ENCODE measurements around the gene HBG2.
"Not testable (repeated sequence)": the region's sequence is repeated elsewhere in the genome, so short reads cannot be mapped to it uniquely, and the experiment has no call there.

The HBG2 gene

GRCh38 chr11:5249807-5250396 is 4.7 kb downstream of the HBG2 start, which contains the start of gene HBG1:
Gene HBG1 (minus strand): TSS chr11:5249857. CDS start chr11:5249804, 53 bp downstream.
- not testable (repeated sequence) for DNase-seq (ENCODE audit: low read depth, low spot score)

DNA sequence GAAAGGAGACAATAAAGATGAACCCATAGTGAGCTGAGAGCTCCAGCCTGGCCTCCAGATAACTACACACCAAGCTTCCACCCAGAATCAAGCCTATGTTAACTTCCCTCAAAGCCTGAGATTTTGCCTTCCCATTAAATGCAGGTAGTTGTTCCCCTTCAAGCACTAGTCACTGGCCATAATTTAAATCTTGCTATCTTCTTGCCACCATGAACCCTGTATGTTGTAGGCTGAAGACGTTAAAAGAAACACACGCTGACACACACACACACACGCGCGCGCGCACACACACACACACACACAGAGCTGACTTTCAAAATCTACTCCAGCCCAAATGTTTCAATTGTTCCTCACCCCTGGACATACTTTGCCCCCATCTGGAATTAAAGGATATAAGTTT is 6.1 kb downstream of the HBG2 start:
- DNase-seq (ENCODE audit: low read depth, low spot score), result not testable (repeated sequence)

GRCh38 chr11:5247472-5248192 is 6.9 kb downstream of the HBG2 start:
- DNase-seq (ENCODE audit: low read depth, low spot score), result no peak

DNA sequence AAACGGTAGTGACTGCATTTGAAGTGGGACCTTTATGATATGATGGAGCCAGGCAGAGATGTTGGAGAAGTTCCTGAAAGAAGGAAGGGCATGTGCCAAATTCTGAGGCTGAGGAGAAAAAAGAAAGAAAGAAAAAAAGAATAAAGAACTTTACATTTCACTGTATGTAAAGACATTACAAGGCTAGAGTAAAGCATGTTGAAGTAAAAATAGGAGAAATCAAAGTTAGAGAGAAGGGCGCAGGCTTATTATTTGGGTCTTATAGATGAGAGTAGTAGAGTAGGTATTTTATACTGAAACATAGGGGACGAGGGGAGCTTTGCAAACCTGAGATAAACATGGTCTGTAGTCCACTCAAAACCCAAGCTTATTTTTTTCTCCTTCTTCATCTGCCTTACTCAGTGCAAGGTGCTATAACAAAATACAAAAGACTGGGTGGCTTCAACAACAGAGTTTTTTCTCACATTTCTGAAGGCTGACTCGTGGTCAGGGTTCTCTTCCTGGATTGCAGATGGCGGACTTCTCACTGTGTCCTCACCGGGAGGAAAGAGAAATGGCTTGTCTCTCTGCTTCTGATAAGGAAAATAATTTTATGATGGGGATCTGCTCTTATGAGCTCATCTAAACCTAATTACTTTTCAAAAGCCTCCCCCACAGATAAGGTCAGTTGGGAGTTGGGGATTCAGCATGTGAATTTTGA is 7.7 kb downstream of the HBG2 start:
- DNase-seq (ENCODE audit: low read depth, low spot score), result no peak

DNA sequence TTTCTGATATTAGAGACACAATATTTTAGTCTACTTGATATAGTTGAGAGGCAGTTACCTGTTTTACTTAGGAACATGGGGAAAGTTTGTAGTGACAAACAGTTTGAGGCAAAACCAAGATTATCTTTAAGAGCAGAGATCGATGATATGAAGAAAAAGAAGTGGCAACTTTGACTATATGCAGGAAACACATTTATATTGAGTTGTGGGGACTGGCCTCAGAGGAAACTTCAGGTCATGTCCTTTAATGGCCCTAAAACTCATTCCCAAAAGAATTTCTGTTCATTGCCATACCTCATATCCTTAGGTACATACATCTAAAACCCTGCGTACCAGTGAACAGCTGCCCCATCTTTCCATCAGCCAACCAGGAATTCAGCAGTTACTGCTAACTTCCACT is 9.4 kb downstream of the HBG2 start:
- no peak for DNase-seq (ENCODE audit: low read depth, low spot score)

GRCh38 chr11:5243816-5244180 is 10.8 kb downstream of the HBG2 start:
- DNase-seq (ENCODE audit: low read depth, low spot score), result no peak

GRCh38 chr11:5242933-5243815 is 11.4 kb downstream of the HBG2 start:
- DNase-seq (ENCODE audit: low read depth, low spot score), result no peak

DNA sequence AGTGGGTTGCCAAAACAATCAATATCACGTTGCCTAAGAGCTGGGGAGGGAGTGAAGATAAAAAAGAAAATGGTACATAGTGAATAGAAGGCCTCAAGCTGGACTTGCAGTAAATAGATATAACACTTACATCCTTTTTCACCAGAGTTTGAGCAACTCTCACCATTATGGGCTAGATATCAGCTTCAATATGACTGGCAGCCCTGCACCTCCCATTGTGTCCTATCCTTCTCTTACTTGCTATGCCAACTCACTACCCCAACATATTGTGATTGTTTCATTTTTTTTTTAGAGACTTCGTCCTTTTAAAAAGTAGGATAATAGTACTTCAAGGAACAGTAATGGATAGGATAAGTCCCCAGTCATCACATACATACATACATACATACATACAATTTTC is 12.4 kb downstream of the HBG2 start:
- no peak for DNase-seq (ENCODE audit: low read depth, low spot score)

DNA sequence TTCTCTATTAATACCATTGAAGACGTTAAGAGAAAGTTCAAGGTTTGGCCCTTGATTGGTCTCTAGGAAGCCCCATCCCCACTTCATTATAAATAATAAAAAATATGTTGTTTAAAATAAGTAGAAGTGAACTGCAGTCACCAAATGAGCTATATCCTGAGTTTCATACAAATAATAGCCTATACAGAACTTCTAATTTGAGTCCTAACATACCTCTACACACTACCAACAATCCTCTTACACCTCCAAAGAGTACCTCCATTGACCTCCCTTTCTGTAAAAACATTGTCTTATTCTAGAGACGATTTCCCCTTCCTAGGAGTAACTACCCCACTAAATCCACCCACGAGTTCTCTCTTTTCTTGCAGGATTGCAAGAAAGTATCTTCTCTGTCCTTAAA is 13.1 kb downstream of the HBG2 start:
- DNase-seq (ENCODE audit: low read depth, low spot score), result no peak

GRCh38 chr11:5240458-5240857 is 14.1 kb downstream of the HBG2 start:
- DNase-seq (ENCODE audit: low read depth, low spot score), result no peak

DNA sequence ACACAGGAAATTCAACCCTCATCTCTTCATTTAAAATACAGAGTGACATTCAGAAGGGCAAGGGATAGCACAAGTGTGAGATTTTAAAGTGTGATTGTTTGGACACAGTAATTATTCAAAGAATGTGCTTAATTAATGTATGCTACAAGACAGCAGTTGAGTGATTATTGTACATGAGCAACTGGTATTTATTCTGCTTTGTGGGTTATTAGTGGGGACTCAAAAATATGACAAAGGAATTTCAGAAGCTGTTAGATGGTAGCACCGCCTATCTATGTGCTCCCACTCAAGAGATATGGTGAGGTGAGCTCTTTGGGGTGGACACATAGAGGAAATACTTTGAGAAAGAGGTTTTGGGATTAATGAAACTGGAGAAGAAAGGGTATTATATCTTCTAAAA is 14.5 kb downstream of the HBG2 start:
- no peak for DNase-seq (ENCODE audit: low read depth, low spot score)

DNA sequence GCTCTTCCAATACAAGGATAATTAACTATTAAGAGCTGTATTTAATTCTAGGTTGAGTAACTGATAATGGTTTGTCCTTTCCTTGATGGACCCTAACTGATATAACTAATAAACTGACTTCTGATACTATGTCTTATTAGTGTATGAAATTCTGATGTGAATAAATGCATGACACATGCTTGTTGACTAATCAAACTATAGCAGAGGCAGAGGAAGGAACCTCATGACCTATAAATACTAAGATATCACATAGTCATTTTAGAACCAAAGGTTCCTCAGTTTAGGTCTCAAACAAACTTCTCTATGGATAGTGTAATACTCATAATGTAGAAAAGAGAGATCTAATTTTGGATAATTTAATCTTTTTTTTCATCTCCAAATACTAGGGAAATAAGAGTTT is 15.5 kb downstream of the HBG2 start:
- no peak for DNase-seq (ENCODE audit: low read depth, low spot score)

- DNase-seq (ENCODE audit: low read depth, low spot score), result no peak
These were observed 16.1 kb downstream of the HBG2 start for GRCh38 chr11:5238486-5238885.

DNA sequence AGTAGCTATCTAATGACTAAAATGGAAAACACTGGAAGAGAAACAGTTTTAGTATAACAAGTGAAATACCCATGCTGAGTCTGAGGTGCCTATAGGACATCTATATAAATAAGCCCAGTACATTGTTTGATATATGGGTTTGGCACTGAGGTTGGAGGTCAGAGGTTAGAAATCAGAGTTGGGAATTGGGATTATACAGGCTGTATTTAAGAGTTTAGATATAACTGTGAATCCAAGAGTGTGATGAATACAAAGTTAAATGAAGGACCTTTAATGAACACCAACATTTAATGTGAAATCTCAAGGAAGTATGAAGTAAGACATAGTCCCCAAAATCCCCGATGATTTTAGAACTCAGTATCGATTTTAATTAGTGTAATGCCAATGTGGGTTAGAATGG is 17.2 kb downstream of the HBG2 start:
- no peak for DNase-seq (ENCODE audit: low read depth, low spot score)

GRCh38 chr11:5235364-5236095 is 19.1 kb downstream of the HBG2 start:
- DNase-seq (ENCODE audit: low read depth, low spot score), result no peak

DNA sequence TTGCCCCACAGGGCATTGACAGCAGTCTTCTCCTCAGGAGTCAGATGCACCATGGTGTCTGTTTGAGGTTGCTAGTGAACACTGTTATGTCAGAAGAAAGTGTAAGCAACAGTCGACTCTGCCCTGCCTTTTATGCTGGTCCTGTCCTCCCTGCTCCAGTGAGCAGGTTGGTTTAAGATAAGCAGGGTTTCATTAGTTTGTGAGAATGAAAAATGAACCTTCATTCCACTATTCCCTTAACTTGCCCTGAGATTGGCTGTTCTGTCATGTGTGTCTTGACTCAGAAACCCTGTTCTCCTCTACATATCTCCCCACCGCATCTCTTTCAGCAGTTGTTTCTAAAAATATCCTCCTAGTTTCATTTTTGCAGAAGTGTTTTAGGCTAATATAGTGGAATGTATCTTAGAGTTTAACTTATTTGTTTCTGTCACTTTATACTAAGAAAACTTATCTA is 20.2 kb downstream of the HBG2 start, which contains the start of gene HBD:
Gene HBD (minus strand): TSS at position 103 of the 454 bp plus-strand sequence. CDS start 50 bp downstream, at position 53.
- DNase-seq (ENCODE audit: low read depth, low spot score), result no peak

- no peak for DNase-seq (ENCODE audit: low read depth, low spot score)
These were observed 21.3 kb downstream of the HBG2 start for GRCh38 chr11:5233307-5233706.

GRCh38 chr11:5232821-5233220 is 21.8 kb downstream of the HBG2 start:
- DNase-seq (ENCODE audit: low read depth, low spot score), result no peak

- DNase-seq (ENCODE audit: low read depth, low spot score), result no peak
These were observed 22.4 kb downstream of the HBG2 start for GRCh38 chr11:5232176-5232575.

DNA sequence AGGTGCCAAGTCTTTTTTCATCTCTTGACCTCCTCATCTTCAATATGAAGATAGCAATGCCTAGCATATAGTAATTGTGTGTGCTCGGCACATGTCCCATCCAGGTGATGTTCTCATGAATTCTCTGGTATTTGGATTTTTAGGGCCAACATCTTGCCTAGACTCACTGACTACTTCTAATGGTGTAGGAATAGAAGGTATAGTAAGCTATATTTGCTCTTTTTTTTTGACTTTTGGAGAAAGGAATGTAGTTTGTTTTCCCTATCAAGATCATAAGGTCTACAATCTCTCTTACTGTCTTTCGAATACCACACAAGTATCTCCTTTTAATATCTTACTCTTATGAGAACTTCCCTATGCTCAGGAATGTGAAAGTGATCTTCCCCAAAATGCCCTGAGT is 23.5 kb downstream of the HBG2 start:
- DNase-seq (ENCODE audit: low read depth, low spot score), result no peak

- DNase-seq (ENCODE audit: low read depth, low spot score), result no peak
These were observed 24.3 kb downstream of the HBG2 start for GRCh38 chr11:5230266-5230665.
